ENCODE measurements around the gene IRX2. TPM values are rescaled to one million over a fixed set of nuclear protein-coding genes. Genes with fewer than 3 reads are reported as not detected.

Gene IRX2
- total RNA-seq, 4 donors from 2014 or later: not detected

DNA sequence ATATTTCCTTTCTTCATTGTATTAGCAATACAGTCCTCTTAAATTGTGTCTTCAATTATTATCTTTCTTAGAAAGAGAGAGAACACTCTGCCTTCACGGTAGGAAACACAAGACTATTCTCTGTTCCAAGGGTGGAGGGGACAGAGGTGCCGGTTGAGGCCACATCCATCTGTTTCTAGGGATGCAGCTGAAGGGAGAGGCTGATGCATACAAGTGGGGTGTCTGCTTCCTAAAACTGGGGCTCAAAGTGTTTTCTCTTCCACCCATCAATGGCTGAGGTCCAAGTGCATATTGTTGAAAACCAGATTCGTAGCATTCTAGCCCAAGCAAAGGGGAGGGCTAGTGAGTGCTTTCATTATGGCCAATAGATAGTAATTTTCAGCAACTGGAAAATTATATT is 9.5 kb downstream of the IRX2 start:
- Histone ChIP-seq H3K9me3 (no peaks in the 10 kb centered on the region), H3K4me3 (no peak overlapping the region), H3K4me1 (peaks cover 0 to 11% (median 0%) of the 10 kb centered on the region in 4 donors), H3K27ac (no peak overlapping the region), H3K36me3 (no peaks in the 10 kb centered on the region), H3K27me3 (peaks cover 0 to 34% of the 10 kb centered on the region in 2 donors)
- DNase-seq: no peak
- no peak for TF ChIP-seq POLR2A (IDR thresholded peaks at IDR 0.05)
- TF ChIP-seq, protein P1, sequence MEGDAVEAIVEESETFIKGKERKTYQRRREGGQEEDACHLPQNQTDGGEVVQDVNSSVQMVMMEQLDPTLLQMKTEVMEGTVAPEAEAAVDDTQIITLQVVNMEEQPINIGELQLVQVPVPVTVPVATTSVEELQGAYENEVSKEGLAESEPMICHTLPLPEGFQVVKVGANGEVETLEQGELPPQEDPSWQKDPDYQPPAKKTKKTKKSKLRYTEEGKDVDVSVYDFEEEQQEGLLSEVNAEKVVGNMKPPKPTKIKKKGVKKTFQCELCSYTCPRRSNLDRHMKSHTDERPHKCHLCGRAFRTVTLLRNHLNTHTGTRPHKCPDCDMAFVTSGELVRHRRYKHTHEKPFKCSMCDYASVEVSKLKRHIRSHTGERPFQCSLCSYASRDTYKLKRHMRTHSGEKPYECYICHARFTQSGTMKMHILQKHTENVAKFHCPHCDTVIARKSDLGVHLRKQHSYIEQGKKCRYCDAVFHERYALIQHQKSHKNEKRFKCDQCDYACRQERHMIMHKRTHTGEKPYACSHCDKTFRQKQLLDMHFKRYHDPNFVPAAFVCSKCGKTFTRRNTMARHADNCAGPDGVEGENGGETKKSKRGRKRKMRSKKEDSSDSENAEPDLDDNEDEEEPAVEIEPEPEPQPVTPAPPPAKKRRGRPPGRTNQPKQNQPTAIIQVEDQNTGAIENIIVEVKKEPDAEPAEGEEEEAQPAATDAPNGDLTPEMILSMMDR (IDR thresholded peaks at IDR 0.05): no peak

DNA sequence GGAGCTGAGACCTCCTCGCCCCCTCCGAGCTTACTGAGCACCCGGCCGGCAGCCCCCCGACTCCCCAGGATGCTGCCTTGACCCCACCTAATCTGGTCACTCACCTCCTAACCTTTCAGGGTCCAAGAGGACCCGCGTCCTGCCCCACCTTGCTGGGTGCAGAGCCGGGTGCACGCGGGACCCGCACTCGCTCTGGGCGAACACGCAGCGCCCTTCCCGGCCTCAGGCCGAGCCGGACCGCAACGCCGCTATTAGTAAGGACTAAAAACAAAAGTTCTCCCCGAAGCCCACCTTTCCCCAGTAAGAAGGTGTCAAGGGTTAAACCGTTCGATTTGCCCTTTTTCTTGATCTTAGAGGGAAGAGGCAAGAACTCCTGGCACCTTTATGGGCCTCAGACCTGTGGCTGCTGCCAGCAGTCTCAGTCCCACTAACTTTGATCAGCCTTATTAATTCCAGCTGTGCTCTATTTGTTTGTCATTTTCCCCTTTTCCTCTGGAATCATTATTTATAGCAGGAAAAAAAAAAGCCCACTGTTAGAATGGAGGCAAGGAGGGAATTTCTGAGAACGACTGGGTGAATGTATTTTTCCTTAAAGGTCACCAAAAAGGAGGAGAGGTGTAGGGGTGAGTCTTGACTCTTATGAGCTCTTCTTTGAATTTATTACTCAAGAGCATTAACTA is 10.5 kb downstream of the IRX2 start:
- DNase-seq: no peak

DNA sequence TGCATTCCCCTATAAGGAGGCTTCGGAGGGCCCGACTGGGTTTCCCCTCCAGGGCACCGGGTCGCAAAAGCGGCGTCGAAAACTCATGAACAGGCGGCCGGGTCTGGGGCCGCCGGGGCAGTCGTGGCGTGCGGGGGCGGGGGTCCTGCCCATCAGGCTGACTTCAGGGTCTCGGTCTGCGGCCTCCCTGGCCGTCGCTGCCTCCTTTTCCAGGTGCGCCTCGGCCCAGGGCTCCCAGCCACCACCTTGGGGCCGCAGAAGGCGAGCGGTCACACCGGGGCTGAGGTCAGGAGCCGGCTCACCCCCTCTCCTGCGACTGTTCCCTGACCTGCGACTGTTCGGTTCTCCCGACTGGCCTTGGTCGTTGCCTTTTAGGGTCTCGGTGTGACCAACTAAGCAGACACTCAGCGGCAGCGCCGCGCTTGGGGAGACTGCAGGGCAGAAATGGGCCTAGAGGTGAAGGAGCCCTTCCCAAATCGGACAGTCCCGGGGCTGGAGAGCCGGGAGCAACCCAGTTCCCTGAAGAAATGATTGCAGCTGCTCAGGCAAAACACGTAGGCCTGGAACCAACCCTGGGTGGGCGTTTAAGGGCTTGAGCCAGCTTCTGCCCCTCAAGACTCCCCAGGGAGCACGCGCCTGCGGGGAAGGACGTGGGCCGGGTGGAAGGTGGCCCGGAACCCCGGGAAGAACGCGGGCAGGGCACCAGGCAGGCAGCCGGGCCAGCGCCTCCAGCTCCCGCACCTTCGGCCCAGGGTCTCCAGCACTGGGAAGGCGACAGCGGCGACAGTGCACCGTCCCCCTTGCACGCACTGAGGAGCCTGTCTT is 11.2 kb downstream of the IRX2 start:
- TF ChIP-seq POLR2A (IDR thresholded peaks at IDR 0.05): no peak
- TF ChIP-seq, protein P1 (IDR thresholded peaks at IDR 0.05): no peak
- DNase-seq: no peak
- Histone ChIP-seq H3K9me3 (no peaks in the 10 kb centered on the region), H3K36me3 (no peaks in the 10 kb centered on the region), H3K27me3 (peaks cover 0 to 34% of the 10 kb centered on the region in 2 donors), H3K4me3 (peak overlapping the region in 2 of 4 donors; percentile 43 to 51), H3K4me1 (peaks cover 0 to 11% (median 0%) of the 10 kb centered on the region in 4 donors), H3K27ac (no peak overlapping the region)

More for the DNA sequence above, 10.5 kb downstream of the IRX2 start:
- H3K27me3 ChIP-seq: peaks cover 0 to 34% of the 10 kb centered on the region in 2 donors
- H3K27ac ChIP-seq: no peak overlapping the region
- no peaks in the 10 kb centered on the region for H3K9me3 ChIP-seq
- H3K4me3 ChIP-seq: no peak overlapping the region
- peaks cover 0 to 11% (median 0%) of the 10 kb centered on the region in 4 donors for H3K4me1 ChIP-seq
- no peak for TF ChIP-seq POLR2A (IDR thresholded peaks at IDR 0.05)
- TF ChIP-seq, protein P1 (IDR thresholded peaks at IDR 0.05): no peak
- no peaks in the 10 kb centered on the region for H3K36me3 ChIP-seq

DNA sequence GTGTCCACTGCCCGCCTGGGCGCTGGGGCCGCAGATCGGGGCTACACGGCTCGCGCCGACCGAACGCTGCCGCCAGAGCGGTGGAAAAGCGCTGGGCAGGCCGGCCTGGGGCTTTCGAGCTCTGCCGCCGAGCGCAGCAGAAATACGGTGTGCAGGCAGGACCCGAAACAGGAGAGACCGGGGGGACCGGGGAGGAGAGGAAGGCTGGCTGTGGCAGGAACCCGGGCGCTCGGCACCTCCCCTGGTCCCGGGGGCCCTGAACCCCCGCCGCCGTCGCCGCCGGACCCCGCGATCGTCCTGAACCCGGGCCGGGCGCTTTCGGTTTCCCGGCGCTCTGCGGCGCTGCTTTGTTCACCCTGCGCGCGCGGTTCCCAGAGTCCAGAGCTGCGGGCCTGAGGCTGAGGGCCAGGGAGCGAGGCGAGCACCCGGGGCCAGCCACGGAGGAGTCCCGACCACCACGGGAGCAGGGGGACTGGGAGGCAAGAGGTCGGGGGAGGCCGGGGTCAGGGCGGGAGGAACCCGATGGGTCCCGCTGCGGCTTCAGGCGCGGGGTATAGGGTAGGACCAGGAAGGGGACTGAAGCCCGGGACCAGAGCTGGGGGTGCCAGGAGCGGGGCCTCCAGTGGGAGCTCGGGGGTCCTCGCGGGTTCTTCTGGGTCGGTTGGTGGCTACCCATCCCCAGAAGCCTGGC is 12.0 kb downstream of the IRX2 start:
- Histone ChIP-seq H3K27me3 (peaks cover 0 to 34% of the 10 kb centered on the region in 2 donors), H3K4me1 (peaks cover 0 to 11% (median 0%) of the 10 kb centered on the region in 4 donors), H3K4me3 (peak overlapping the region in 2 of 4 donors; percentile 43 to 51), H3K36me3 (no peaks in the 10 kb centered on the region), H3K27ac (no peak overlapping the region), H3K9me3 (no peaks in the 10 kb centered on the region)
- no peak for DNase-seq
- TF ChIP-seq, protein P1 (IDR thresholded peaks at IDR 0.05): no peak
- no peak for TF ChIP-seq POLR2A (IDR thresholded peaks at IDR 0.05)

DNA sequence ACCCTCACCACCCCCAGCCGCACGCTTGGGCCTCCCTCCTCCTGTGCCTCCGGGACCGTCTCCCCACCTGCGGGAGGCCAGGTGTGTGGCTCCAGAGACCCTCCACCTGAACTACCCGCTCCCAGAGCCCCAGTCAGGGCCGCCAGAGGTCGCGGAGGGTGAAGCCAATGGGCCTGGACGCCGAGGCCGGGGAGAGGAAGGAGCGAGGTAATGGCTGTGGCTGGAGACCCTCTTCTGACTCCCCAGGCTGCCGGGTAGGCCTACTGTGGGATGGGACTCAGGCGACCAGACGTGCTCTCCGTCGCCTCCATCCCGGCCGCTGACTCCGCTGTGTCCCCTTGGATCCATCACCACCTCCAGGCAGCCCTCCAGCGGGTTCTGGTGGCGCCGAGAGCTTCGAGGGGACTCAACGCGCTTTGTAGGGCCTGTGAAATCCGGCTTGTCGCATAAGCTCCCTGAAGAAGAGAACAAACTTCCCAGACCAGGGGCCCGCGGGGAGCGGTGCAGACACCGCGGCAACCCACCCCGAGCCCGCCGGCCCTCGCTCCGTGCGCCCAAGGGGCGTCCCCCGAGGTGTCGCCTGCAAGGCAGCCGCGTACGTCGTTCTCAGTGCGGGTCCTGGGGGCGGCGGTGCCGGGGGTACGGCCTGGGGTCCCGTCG is 12.6 kb downstream of the IRX2 start:
- Histone ChIP-seq H3K4me3 (peak overlapping the region in 2 of 4 donors; percentile 43 to 51), H3K4me1 (peaks cover 0 to 11% (median 0%) of the 10 kb centered on the region in 4 donors), H3K27me3 (peaks cover 0 to 34% of the 10 kb centered on the region in 2 donors), H3K9me3 (no peaks in the 10 kb centered on the region), H3K27ac (no peak overlapping the region), H3K36me3 (no peaks in the 10 kb centered on the region)
- DNase-seq: no peak
- no peak for TF ChIP-seq POLR2A (IDR thresholded peaks at IDR 0.05)
- TF ChIP-seq, protein P1 (IDR thresholded peaks at IDR 0.05): no peak
